Iris pigment epithelial cell (primary cell): ENCODE results near the gene MPIG6B.

Source experiments
- DNase-seq: peaks from one replicate; pipeline ENCODE4 v3.0.0-alpha.2; 2011; ENCODE audit warnings: low read depth

The MPIG6B gene

DNA sequence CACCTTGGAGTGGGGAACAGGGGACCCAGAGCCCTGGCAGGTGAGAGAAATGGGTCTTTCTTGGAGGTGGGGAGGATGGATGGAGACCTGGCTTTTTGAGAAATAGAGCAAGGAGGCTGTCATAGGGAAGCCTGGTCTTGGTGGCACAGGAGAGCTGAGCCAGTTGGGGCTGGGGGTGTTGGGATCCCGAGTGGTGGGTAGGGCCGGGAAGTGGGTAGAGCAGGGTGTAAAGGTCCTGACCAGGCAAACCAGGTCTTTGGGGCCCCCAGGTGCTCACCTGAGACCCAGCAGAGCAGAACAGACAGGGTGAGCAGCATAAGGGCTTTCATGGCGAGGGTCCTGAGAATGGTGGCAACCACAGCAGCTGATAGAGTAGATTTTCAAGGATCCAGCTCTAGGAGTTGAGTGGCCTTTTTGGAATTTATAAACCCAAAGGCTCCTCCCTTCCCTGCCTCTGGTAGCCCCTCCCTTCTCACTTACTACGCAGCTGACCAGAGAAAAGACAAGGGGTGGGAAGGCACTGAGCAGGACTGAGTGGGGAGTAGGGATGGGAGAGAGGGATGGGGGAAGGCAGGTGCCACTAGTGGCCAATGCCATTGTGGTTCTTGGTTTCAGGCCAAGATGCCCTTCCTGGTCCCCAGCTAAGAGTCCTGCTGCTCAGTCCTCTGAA is 1.7 kb upstream of the MPIG6B start, which contains the start of gene LY6G6C:
TSS of gene LY6G6C (minus strand) at position 396 of the 670 bp plus-strand sequence. CDS start at position 329, 67 bp downstream.
- DNase-seq: no peak

DNA sequence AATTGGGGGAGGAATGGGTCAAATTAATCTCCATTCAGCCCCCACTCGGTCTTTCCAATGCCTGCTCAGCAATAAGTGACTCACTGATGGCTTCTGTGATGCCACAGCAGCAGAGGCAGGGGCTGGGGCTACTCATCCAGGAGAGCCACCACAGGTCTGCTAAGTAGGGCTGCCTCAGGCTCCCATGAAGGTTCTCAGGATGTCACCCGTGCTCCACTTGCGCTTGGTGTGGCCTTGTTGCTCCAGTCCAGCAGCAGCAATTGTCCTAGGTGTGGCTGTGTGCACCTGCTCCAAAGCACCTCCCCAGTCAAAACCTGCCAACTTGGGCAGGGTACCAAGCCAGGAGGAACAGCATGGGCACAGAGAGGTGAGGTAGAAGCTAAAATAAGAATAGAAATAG is 1.0 kb upstream of the MPIG6B start:
- DNase-seq: no peak

DNA sequence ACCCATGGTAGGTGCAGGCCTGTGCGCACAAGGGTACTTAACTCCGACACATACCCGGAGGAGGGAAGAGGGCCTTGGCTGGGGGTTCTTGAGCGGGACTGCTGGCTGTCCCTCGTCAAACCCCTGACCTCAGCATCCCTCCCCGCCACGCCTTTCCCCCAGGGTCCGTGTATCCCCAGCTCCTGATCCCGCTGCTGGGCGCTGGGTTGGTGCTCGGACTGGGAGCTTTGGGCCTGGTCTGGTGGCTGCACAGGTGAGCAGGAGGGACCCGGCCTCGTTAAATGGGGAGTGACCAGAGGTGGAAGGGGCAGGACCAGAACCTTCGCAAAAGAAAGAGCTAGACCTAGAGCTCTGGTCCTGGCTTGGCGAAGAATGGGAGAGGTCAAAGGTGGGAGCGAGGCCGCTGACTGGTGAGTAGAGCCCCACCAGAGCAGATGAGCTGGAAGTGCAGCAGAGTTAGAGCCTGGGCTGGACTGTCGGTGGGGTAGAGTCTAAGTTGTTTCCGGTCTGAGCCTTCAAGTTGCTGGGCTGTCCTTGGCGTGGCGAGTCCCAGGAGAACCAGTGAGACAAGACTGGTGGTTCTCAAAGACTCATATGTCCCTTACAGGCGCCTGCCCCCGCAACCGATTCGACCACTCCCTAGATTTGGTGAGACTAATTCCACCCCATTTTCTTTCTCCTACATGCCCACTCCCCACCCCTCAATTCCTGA is 963 bp downstream of the MPIG6B start:
- no peak for DNase-seq

DNA sequence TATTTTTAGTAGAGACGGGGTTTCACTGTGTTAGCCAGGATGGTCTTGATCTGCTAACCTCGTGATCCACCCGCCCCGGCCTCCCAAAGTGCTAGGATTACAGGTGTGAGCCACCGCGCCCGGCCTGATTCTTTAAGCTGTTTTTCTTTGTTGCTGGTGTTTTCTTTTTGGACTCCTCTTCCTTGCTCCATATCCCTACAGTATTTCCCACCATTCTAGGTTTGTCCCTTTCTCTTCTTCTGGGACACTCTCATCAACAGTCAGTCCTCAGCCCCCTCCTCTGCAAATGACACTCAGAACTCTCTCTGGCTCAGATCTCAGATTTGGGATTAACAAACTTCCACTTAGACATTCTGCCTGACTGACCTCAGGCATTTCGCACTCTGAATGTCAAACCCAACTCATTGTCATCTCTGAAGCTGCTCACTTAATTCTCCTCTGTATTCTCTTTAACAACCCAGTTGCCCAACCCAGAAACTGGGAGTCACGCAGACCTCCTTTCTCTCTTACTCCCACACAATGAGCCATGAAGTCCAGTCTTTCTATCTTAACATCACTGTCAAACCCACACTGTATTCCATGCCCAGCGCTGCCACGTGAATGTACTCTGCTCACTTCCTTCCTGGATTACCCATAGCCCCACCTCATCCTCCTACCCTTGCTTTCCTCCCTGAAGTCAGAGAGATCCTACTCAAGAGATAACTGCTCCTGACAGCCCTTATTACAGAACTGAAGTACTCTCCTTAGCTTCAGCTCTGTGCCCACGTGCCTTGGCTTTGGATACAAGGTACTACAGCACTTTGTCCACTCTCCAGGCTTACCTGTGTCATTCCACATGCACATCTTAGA is 2.6 kb downstream of the MPIG6B start:
- DNase-seq: peak; percentile 40

DNA sequence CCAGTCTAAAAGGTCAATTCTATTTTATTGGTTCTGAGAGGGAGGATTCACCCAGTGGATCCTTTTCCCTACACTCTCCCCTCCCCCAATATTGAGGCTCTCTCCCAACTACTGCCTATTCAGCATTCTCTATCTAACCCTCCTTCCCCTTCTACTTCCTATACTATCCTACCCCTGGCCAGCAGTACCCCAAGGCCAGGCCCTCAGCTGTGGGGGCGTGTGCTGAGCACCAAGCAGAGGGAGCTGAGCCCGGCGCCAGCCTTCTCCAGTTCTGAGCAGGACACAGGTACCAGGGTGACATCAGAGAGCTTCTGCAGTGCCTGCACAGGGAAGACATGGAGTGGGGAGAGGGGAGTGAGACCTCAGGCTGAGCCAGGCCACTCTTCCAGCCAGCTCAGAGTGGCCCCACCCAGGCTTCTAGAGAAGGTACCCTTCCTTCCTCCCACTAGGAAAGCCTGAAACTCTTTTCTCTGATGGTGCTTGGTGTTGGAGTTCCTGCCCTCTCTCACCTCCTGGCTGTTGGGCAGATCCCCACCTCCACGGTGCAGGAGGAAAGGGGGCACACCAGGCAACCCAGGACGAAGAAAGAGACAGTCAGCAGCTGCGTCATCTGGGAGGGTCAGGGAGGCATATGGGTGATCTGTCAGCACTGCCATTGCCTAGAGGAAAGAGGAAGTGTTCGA is 4.0 kb downstream of the MPIG6B start:
- no peak for DNase-seq

DNA sequence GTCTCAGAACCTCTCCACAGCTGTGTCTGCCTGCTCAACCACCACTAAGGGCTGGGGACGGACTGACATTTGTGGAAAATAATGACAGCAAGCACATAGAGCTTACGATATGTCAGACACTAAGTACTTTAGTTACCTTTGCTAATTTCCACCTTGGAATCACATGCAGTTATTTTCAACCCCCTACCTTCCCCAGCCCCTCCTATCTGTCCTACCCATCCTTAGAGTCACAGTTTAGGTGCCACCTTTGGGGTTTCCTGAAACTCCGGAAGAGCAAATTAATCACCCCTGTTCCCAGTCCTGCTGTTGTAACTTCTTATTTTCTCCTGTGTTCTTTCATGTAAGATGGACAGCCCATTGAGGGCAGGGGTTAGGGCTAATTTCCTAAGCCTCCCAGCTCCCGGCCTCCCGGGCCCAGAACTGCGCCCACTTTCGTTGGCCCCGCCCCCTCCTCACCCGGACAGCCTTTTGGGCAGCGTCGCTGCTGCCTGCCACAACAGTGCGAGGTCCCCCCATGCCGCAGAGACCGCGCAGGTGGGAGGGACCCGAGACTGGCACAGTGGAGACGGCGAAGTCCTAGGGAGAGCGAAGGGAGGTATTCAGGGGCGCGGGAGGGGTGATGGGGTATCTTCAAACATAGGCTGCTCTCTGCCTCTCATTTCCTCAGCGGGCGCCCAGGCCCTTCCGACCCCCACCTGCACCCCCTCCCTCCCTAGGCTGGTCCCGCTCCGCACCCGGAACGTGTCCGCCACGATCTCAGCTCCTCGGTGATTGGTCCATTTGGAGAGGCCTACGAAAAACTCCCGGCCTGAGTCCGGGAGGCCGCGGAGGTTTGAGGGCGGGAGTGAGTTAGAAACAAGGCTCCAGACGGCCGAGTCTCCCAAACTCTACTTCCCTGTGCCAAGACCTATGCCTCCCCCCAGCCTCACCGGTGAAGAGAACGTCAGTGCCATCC is 4.8 kb downstream of the MPIG6B start:
- no peak for DNase-seq

DNA sequence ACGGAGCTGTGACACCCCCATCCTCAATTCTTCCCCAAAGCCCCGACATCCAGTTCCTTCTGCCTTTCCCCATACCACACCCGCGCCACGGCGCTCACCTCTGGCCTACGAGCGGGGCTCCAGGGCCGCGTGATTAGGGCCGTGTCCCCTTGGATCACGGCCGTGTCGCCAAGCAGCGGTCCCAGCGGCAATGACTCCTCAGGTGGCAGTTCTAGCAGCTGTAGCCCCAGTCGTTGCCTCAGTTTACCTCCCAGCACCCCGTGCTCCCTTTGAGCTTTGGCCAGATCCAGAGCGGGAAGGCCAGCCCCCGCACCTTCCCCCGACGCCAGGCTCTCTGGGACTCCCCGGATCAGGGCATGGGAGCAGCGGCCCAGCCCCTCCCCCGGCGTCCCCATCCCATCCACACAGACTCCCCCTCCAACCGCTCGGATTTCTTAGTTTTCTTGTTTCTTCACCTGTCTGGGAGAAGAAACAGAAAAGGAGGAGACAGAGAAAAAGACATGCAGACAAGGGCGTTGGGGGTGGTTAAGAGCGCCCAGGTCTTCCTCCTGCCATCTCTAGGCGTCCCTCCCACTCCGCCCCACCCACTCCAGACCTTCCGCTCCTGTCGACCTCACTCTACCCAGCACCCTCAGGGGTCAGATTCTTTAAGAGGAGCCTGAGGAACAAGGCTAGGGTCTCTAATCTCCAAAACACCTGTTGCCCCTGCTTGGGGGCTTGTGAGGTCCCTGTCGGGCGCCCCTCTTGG is 5.8 kb downstream of the MPIG6B start, which contains the start of gene DDAH2:
TSS of gene DDAH2 (minus strand) at position 533 of the 748 bp plus-strand sequence. CDS start at position 395, 138 bp downstream.
- no peak for DNase-seq

DNA sequence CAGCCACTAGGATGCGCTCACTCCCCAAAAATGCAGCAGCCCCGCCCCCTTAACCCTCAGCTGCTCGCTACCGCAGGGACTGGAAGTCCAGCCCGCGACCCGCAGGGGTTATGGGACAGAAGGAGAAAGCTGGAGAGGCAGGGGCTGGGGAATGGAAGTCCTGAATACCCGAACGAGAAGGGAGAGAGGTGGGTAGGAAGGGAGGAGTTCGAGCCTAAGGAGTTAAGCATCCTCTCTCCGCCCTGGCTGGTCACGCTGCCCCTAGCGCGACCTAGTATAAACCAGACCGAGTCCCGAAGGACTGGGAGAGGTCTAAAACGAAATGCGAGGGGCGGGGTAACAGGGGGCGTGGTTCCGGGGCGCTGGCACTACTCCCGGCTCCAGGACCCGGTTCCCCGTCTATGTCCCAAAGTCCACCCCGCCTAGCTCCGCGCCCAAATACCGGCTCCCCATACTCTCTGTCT is 6.4 kb downstream of the MPIG6B start:
- peak; percentile 90 for DNase-seq

DNA sequence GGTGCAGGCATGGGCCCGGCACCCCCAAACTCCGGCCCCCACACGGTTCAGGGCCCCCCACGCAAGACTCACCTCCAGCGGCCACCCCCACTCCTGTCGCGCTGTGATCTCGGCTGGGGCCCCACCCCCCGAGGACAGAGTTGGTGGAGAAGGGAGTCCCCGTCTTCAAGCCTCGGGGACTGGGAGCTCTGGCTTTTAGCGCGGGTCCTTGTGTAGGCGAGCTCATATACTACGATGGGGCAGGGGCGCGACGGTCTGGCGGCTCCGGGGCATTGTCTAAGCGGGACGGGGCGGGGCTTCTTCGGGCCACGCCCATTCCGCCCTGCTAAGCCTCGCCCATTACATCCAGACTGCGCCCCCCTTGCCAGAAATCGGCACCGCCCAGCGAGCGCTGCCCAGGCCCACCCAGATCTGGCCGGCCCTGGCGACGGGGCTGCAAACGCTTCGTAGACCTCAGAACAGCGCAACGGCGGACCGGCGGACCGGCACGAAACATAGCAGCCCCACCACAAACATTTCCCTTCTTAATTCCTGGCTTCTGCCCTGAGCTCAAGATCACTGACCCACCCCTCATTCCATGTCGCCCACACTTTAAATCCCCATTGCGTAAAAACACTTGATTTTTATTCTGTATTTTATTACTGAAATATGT is 6.9 kb downstream of the MPIG6B start:
- DNase-seq: peak; percentile 89

DNA sequence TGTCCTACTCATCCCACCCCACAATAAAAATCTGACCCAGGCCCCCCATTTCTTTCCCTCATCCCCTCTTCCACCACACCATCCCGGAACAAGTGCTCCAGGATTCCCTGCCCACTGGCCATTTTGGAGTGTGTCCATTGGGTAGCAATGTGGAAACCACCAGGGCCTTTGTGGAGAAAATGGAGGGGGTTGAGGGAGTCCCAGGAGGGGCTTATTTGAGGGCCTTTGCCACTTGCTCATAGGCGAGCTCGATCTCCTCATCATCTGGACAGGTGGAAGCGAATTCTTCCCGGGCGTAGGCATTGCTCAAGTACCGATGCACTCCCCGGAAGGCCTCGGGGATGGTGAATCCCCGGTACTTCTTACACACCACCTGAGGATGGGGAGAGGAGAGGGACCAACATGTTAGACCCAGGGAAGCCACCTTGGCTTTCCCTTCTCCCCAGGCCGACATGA is 7.5 kb downstream of the MPIG6B start:
- DNase-seq: no peak

DNA sequence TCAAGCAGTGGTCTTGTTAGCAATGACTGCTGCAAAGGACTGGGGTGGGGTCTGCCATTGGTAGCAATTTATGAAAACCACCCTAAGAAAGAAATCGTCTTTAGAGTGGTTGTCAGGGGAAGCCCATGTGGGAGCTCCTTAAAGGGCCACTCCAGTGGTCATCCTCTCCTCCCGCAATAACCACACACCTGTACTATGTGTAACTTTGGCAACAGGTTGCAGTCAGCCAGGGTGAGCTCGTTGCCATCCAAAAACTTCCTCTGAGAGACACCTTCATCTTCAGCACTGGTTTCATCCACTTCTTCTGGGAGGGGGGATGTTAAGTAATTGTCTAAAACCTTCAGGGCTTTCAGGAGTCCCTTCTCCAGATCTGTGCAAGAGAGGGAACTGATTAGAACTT is 8.9 kb downstream of the MPIG6B start:
- no peak for DNase-seq

DNA sequence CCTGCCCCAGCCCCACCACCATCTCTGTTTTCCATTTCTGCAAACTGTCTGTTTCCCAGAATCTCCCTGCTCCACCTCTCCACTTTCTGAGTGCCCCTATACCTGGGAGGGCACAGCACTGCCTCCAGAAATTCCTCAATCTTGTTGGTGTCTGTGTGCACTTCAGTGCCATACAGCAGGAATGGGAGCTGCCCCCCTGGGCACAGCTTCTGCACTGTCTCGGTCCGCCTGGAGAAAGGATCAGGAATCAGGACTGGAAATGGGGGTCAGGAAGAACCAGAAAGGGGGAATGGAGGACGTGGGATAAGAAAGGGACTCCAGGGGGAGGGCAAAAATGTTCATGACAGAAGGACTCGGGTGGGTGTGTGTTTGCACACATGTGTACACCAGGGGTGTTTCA is 10.6 kb downstream of the MPIG6B start:
- no peak for DNase-seq

DNA sequence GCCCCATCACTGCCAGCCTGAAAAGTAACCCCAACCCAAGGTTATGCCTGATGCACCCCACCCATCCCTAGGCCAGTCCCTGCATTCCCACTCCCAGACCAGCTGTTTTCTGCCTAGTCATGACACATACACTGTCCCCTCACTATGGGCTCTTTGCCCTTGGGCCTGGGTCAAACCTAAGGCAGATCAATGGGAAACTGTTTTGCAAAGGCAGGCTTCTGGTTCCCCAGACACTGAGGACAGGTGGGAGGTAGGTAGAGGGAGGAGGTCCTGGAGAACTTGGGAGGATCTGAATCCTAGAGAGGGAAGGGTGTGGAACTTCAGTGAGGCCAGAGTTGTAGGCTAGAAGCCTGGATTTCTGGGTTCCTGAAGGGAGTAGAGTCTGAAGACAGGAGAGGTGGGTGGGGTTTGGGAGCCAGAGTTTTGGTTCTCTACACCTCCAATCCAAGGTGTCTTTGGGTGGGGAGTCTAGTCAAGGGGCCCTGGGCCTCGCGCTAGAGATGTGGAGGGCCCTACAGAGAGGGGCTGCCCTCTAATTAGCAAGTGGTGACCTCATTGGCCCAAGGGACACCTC is 11.2 kb downstream of the MPIG6B start:
- DNase-seq: no peak

DNA sequence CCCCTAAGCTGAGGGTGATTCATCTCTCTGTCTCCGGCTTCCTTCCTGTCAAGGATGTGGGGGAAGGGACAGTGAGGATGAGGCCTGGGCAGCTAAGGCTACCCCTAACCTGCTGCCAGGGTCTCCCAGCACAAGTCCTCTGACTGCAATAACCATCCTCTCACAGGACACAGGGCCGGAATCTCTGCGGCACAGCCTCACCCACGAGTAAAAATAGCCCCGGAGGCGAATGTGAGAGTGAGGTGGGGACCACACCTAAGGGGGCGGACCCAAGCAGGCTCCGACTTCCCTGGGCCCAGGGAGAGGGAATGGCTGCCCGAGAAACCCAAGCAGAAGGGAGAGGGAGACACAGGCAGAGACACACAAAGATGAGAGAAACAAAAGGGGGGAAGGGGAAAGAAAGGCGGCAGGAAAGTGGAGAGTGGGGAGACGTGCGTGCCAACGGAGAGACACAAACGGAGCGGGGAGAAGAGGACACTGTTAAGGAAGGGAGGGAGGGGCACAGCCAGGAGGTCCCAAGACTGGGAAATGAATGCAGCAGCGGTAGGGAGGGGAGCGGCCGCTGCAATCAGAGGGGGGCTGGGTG is 11.7 kb downstream of the MPIG6B start:
- peak; percentile 79 for DNase-seq

DNA sequence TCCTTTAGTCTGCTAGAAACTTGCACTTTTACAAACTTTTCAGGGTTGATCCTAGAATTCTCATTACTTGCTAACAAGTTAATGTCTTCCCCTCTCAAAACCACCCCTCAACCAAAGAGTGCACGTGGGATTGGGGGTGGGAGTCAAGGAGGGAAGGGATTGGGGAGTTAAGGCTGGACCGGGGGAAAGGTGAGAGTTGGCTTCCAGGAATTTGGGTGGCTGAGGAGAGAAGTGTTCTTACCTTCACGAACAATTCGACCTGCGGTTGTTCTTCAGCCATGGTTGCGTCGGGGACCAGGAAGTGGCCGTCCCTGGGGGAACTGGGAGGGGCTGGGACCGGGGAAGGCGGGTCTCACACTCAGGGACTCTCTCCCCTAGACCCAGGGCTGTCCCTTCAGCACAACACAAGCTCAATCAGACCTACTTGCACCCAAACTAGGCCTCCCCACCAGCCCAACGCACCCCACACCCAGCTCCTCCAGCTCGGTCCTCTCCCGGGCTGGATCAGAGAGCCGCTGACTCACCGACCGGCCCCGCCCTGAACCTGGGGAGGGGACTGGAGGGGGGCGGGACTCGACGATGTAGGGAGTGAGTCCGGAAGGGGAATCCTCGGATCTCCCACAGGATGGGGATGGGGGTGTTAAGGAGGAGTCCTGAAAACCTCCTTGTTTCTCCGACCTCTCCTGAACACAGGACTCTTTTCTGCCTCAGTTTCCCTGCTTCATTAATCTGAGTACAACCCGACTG is 13.0 kb downstream of the MPIG6B start, which contains the start of gene CLIC1:
TSS of gene CLIC1 (minus strand) at position 510 of the 747 bp plus-strand sequence. CDS start at position 280, 230 bp downstream.
- DNase-seq: peak; percentile 85

DNA sequence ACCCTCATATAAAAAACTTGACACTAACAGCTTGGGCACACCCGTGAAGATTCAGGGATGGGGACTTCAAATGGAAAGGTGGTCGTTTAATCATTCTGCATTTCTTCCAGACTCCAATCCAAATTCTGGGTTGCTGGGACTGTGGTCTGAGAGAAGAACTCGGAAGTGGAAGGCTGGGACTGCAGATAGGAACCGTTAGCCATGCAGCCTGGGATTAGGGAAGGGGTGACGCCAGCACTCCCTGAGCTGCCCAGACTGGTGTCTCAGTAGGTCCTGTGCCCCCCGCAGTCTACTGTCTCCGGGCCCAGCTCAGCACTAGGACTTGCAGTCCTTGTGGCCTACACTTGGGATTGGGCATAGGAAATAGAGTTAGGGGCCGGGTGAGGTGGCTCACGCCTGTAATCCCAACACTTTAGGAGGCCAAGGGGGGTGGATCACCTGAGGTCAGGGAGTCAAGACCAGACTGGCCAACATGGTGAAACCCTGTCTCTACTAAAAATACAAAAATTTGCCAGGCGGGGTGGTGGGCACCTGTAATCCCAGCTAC is 13.7 kb downstream of the MPIG6B start:
- no peak for DNase-seq

DNA sequence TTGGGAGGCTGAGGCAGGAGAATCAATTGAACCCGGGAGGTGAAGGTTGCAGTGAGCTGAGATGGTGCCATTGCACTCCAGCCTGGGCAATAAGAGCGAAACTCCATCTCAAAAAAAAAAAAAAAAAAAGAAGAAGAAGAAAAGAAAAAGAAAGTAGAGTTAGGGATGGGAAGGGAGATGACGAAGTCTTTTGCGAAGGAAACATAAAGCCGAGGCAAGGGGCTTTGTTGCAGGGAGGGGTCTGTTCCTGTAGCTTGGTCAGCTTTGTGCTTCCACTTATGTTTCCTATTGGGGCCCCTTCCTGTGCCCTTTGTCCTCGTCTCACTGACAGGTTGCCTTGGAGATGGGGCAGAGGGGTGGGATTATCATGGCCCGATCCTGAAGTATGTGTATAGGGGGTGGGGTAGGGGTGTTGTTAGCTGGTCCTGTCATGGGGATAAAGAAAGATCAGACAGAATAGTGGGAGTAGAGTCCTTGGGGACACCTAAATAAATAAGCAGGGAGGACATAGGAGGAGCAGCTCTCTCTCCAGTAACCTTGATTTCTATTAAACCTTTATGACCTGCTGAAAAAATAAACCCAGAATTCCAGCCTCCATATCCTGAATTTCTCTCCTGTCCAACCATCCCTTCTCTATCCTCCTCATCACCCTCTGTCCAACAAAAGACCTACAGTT is 14.3 kb downstream of the MPIG6B start:
- DNase-seq: no peak
